ENCODE measurements around the gene SPPL2A.

Gene SPPL2A

GRCh38 chr15:50685191-50685975 lies 80.1 kb downstream of the SPPL2A start:
- DNase-seq = no peak

- no peak for DNase-seq
Observed at GRCh38 chr15:50681467-50681866, 84.0 kb downstream of the SPPL2A start.

GRCh38 chr15:50676799-50677483 lies 88.6 kb downstream of the SPPL2A start:
- no peak for DNase-seq

GRCh38 chr15:50675535-50676144 lies 89.9 kb downstream of the SPPL2A start:
- no peak for DNase-seq

GRCh38 chr15:50670115-50670514 lies 95.4 kb downstream of the SPPL2A start:
- DNase-seq = no peak

- no peak for DNase-seq
Observed at GRCh38 chr15:50669611-50670010, 95.9 kb downstream of the SPPL2A start.

GRCh38 chr15:50665938-50666337 lies 99.6 kb downstream of the SPPL2A start:
- no peak for DNase-seq

- DNase-seq = no peak
Observed at GRCh38 chr15:50655555-50655954, 110.0 kb downstream of the SPPL2A start.

GRCh38 chr15:50653156-50653743 lies 112.3 kb downstream of the SPPL2A start:
- no peak for DNase-seq

GRCh38 chr15:50652671-50653070 lies 112.8 kb downstream of the SPPL2A start:
- no peak for DNase-seq

All from NCI-H146 (cell line).